ENCODE data around the gene DGKE.

Gene DGKE

DNA sequence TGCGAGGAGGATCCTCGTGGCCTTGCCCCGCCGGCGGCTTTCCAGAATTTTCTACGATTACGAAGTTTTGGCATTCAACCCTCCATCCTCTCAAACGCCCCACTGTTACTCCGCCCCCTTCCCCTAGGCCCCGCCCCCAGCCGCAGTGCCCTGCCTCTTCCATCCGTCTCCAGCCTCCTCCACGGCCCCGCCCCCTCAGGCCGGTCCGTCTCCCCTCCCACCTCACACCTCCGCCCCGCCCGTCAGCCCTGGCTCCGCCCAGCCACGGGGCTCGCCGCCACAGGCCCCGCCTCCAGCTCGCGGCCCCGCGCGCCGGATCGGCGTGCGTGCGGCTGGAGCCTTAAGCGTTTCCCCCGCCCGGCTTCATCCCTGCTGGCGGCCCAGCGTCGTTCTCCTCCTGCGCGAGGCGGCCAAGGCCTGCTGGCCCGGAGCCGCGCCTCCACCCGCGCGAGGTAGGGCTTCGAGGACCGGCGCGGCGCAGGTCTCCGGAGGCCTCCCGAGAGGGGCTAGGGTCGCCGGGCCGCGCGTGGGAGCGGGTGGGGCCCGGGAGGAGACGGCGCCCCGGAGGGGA lies at the start of gene DGKE, which contains the start of gene C17orf67:
Gene DGKE, plus strand, starts transcription at position 343 of the 571 bp plus-strand sequence. CDS start 645 bp downstream, outside the sequence.
Gene C17orf67, minus strand, starts transcription at position 112 of the 571 bp plus-strand sequence. CDS start 18,110 bp downstream, outside the sequence.
- in situ Hi-C loops (cut with HindIII; ENCODE audit: low sequenced_read_pairs): no loop called here

DNA sequence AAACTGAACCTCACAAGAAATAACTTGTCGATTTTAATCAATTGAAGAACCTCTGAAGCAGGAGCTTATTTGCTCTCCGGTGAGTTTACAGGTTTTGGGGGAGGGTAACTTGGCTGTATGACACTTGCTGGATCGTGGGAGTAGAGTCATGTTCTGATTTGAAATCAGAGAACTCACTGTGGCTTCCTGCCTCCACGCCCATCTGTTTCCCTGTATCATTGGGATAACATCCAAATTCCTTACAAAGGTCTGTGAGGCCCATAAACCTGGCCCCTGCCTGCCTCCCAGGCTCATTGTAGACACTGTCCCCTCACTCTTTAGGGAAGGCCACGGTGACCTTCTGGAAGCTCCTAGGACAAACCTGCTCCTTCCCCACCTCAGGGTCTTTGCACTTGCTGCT lies 48.5 kb upstream of the DGKE start:
- in situ Hi-C loops (cut with HindIII; ENCODE audit: low sequenced_read_pairs): loop anchor here (5.0 kb wide), 1 partner anchor 72 kb away; no protein-coding TSS in a partner anchor

- in situ Hi-C loops (cut with HindIII; ENCODE audit: low sequenced_read_pairs): loop anchor here (5.0 kb wide), 1 partner anchor 71 kb away; no protein-coding TSS in a partner anchor
These were observed 47.8 kb upstream of the DGKE start for GRCh38 chr17:56785997-56786680.

GRCh38 chr17:56786989-56787482 lies 46.9 kb upstream of the DGKE start:
- in situ Hi-C loops (cut with HindIII; ENCODE audit: low sequenced_read_pairs): loop anchor here (5.0 kb wide), 1 partner anchor 70 kb away; no protein-coding TSS in a partner anchor

DNA sequence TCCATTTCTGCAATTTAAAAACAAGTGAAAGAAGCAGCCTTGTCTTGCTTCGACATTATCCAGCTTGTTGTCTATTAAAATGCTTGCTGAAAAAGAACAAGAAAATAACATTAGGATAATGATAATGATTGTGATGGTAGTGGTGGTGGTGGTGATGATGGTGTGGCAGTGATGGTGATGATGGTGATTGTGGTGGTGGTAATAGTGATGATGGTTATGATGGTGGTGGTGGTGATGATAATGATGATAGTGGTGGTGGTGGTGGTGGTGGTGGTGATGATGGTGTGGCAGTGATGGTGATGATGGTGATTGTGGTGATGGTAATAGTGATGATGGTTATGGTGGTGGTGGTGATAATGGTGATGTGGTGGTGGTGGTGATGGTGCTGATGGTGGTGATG lies 41.7 kb upstream of the DGKE start:
- in situ Hi-C loops (cut with HindIII; ENCODE audit: low sequenced_read_pairs): no loop called here

DNA sequence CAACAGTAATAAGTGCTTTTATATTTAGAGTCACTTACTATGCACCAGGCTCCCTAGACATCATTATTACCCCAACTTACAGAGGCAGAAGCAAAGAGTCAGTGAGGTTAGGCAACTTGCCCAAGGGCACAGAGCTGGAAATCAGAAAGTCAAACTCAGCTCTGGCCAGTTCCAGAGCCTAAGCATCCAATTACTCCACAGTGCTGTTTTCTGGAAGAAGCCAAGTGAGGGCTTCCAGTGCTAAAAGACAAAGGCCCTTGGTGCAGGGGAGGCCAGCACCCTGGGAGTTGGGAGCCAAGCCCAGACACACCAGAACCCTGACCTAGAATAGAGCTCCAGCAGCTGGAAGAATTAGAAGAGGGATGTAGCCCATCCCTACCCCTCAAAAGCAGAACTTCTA lies 40.4 kb upstream of the DGKE start:
- in situ Hi-C loops (cut with HindIII; ENCODE audit: low sequenced_read_pairs): no loop called here

- in situ Hi-C loops (cut with HindIII; ENCODE audit: low sequenced_read_pairs): no loop called here
These were observed 40.0 kb upstream of the DGKE start for GRCh38 chr17:56793957-56794356.

DNA sequence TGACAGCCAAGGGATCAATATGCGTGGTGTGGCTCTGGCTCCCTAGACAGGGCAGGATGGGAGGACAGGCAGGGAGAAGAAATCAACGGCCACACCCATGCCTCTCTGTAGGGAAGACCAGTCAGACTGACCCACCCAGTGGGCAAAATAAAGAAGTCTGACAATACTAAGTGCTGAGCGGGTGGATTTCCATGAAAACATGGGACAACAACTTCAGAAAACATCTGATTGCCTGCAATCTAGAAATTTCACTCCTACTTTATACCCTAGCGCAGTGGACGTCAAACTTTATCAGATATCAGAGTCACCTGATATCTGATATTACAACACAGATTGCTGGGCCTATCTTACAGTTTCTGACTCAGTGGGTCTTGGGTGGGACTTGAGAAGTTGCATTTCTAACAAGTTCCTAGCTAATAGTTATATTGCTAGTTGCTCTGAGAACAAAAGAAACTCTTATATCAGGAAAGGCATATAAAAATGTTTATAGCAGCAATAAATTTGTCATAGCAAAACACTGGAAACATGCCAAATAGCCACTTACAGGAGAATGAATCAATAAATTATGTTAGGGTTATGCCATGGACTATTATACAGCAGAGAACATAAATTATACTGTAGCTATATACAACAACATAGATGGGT lies 38.6 kb upstream of the DGKE start:
- in situ Hi-C loops (cut with HindIII; ENCODE audit: low sequenced_read_pairs): no loop called here

DNA sequence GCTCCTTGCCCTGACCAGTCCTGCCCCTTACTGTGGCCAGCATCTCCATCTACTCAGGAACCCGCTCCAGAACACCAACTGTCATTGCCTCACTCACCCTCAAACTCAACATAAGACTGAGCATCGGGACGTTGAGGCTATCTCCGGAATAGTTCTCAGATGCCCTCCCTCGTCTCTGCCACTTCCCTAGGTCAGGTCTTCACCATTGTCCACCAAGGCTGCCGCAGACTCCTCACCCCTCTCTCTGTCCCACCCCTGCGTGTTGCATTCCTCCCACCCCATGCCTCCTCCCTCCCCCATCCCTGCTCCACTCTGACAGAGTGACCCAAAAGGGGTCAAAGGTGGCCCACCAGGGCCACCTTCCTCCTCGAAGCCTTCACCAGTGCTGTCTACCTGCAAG lies 37.4 kb upstream of the DGKE start:
- in situ Hi-C loops (cut with HindIII; ENCODE audit: low sequenced_read_pairs): no loop called here

GRCh38 chr17:56798916-56799315 lies 35.0 kb upstream of the DGKE start:
- in situ Hi-C loops (cut with HindIII; ENCODE audit: low sequenced_read_pairs): no loop called here

DNA sequence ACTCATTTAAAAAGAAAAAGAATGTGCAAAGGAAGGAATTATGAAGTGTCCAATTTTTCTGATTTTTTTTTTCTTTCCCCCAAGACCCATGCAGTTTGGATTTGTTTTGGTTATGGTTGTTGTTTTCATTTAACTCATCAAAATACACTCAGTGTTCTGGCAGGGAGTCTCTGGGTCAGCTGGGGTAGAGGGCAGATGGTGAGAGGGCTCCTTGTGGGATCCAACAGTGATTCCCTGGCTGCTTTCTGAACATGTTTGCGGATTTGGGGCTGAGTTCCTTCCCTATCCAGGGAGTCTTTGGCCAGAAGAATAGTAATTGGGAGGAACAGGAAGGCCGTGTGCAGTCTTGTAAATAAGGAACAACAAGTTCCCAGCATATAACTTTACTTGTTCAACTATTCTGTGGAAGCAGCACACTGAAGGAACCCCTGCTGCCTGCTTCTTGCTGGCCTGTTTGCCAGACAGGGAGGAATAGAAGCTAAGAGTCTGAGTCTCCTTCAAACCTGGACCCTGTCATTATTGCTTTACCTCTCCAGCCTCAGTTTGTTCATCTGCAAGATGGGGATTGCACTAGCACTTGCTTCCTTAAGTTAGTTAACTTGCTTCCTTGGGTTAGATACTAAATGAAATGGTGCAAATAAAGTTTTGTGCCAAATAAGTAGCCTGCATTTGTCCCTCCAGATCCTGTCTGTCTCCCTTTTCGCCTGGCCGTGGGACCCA lies 32.3 kb upstream of the DGKE start:
- in situ Hi-C loops (cut with HindIII; ENCODE audit: low sequenced_read_pairs): no loop called here

DNA sequence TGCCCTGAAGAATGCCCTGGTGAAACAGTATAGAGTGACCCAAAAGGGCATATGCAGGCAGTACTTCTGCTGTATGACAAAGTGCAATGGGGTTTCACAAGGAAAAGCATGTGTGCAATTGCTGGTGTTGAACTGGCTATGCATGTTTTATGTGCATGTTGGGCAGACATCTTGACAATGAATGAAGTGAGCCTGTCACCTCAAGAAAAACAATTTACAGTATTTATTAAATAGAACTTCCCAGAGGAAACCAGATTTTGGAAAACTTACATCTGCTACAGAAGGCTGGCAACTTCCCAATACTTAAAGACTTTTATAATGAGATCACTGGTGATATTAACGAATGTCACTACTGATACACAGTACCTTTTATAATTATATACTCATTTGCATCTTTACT lies 30.9 kb upstream of the DGKE start:
- in situ Hi-C loops (cut with HindIII; ENCODE audit: low sequenced_read_pairs): no loop called here

GRCh38 chr17:56804454-56804853 lies 29.5 kb upstream of the DGKE start:
- in situ Hi-C loops (cut with HindIII; ENCODE audit: low sequenced_read_pairs): no loop called here

- in situ Hi-C loops (cut with HindIII; ENCODE audit: low sequenced_read_pairs): no loop called here
These were observed 27.0 kb upstream of the DGKE start for GRCh38 chr17:56806949-56807348.

DNA sequence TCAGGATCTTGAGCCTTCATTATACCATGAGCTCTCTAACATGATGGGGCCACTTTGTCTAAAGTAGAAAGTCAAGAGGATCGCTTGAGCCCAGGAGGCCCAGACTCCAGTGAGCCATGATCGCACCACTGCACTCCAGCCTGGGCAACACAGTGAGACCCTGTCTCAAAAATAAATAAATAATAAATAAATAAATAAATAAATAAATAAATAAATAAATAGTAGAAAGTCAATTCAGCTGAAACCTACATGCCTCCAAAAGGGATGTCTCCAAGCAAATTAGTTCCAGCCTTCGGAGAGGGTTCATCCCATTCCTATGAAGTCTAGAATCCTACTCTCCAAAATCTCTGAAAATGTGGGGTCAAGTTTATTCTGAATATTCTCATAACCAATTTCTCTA lies 26.2 kb upstream of the DGKE start:
- in situ Hi-C loops (cut with HindIII; ENCODE audit: low sequenced_read_pairs): no loop called here

GRCh38 chr17:56808503-56808902 lies 25.4 kb upstream of the DGKE start:
- in situ Hi-C loops (cut with HindIII; ENCODE audit: low sequenced_read_pairs): no loop called here

DNA sequence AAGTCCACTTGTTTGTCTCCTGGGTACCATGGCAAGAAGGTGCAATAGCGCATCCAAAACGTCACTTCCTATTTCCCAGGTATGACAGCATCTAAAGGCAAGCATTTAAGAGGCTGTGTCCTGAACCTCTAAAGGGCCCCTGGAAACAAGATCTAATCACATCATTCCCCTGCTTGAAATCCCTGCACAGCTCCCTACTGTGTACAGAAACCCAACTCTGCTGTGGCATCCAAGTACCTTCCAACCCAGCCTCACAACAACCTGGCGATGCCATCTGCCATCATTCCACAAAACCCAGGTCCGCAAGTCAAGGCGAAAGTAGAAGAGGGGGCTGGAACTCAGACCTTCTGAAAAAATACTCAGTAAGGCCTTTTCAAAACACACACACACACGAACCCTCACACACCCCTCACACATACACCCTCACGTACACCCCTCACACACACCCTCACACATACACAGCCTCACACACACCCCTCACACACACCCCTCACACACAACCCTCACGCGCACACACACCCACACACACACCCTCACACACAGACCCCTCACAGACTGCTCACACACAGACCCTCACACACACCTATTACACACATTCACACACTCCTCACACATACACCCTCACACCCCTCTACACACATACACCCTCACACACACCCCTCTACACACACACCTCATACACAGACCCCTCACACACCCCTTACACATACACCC lies 24.7 kb upstream of the DGKE start:
- in situ Hi-C loops (cut with HindIII; ENCODE audit: low sequenced_read_pairs): no loop called here

DNA sequence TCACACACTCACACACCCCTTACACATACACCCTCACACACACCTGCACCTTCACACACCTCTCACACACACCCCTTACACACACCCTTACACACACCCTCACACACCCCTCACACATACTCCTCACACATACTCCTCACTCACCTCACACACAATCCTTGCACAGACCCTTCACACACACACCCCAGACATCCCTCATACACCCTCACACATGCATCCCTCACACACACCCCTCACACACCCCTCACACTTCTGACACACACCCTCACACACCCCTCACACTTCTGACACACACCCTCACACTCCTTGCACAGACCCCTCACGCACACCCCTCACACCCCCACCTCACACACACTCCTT lies 24.2 kb upstream of the DGKE start:
- in situ Hi-C loops (cut with HindIII; ENCODE audit: low sequenced_read_pairs): no loop called here

- in situ Hi-C loops (cut with HindIII; ENCODE audit: low sequenced_read_pairs): no loop called here
These were observed 23.6 kb upstream of the DGKE start for GRCh38 chr17:56810343-56810742.

DNA sequence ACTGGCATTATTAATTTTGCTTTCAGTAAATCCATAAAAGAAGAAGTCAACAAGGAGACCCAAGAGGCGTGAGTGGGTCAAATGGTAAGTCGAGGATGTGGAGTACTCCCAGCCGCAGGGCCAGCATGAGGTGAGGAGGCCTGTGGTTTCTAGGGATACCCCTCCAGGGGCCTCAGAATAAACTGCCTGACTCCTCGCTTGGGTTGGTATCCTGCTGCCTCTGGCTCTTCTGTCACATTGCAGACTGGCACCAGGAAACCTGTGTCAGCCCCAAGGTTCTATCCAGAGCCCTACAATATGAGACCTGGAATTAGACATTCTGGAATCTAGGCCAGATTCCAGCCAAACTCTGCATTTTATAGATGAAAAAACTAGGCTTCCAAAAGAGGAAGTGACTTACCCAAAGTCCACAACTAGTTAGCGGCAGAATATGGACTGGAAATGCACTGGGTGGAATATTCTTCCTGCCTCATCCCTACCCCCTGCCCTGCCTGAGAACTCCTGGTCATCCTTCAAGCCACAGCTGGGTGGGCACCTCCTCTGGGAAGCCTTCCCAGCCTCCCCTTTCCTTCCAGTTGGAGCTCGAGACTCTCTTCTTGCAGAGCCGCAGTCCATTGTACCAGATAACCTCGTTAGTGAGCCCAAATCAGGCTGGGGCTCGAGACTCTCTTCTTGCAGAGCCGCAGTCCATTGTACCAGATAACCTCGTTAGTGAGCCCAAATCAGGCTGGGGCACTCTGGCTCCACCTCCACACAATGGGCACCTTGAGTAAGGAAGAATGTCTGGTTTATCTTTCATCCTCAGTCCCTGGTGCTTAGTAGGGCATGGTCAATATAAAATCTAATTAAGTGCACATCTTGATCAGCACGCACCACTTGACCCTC lies 22.8 kb upstream of the DGKE start:
- in situ Hi-C loops (cut with HindIII; ENCODE audit: low sequenced_read_pairs): no loop called here
